HG03095 (cell line): ENCODE data around the gene ZNF136.

Source experiments
- ATAC-seq: cut with Tn5 transposase; IDR thresholded peaks from one replicate; pipeline ENCODE4 v1.9.1; 2021; ENCODE audit warnings: moderate library complexity; ENCODE audit not compliant: unreplicated experiment

The ZNF136 gene

GRCh38 chr19:12162882-12163806 lies at the start of gene ZNF136:
Gene ZNF136, plus strand, starts transcription at chr19:12163096. Its CDS starts 108 bp downstream, at chr19:12163204.
- peak; percentile 89 for ATAC-seq

- no peak for ATAC-seq
Measured at GRCh38 chr19:12113121-12113520, 49.8 kb upstream of the ZNF136 start.

- ATAC-seq, result no peak
Measured at GRCh38 chr19:12117201-12117970, 45.5 kb upstream of the ZNF136 start.

DNA sequence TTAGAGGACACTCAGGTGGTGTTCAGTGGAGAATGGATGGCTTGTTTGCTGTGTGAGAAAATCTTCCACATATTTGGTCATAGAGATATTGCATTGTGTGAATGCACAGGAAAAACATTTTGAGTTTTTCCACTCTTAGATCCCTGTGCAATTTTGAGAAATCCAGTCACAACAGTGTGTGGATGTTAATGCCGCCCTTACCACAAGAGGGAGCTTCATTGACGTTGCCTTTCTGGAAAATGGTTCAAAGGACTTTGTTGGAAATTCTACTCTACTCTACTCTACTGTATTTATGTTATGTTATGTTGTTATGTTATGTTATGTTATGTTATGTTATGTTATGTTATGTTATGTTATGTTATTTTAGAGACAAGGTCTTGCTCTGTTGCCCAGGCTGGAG lies 36.2 kb upstream of the ZNF136 start:
- ATAC-seq, result no peak

DNA sequence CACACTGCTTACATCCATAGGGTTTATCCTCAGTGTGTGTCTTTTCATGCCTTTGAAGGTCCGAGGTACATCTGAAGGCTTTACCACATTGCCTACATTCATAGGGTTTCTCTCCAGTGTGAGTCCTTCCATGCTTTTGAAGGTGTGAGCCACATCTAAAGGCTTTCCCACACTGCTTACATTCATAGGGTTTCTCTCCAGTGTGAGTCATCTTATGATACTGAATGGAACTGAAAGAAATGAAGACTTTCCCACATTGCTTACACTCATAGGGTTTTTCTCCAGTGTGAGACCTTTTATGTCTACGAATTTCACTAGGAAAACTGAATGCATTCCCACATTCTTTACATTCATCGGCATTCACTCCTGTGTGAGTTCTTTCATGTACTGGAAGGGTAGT lies 29.8 kb upstream of the ZNF136 start:
- no peak for ATAC-seq

- no peak for ATAC-seq
Measured at GRCh38 chr19:12137221-12137940, 25.5 kb upstream of the ZNF136 start.

GRCh38 chr19:12139269-12139668 lies 23.6 kb upstream of the ZNF136 start:
- ATAC-seq, result no peak

DNA sequence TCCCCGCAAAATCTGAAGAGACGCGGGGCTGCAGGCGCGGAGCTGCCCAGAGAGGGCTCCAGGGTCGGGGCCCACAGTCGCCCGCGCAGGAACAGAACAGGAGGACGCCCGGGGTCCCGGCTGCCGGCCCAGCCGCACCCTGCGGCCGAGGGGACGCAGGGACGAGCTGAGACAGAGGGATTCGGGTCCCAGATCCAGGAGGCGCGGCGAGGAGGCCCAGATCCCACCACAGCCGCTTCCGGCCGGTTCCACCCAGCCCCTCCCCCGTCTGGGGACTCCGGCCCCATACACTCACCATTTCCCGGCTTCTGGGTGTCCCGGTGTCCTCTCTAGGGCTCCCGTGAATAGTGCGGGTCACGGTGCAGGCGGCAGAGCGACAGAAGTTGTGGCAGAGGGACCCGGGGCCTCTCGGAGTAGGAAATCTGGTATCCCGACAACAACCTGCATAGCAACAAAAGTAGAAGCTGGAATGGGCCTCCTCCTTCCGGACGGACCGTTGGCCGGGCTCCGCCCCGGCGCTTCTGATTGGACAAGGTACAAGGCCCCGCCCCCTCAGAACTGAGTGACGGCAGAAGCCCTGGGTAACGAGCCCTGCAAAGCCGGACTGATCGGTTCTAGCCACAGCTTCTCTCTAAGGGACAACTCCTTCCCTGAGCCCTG lies 22.9 kb upstream of the ZNF136 start, which contains the start of gene ZNF20:
TSS of gene ZNF20 (minus strand) at position 466 of the 660 bp plus-strand sequence. CDS start at position 298, 168 bp downstream.
- ATAC-seq, result peak; percentile 83

DNA sequence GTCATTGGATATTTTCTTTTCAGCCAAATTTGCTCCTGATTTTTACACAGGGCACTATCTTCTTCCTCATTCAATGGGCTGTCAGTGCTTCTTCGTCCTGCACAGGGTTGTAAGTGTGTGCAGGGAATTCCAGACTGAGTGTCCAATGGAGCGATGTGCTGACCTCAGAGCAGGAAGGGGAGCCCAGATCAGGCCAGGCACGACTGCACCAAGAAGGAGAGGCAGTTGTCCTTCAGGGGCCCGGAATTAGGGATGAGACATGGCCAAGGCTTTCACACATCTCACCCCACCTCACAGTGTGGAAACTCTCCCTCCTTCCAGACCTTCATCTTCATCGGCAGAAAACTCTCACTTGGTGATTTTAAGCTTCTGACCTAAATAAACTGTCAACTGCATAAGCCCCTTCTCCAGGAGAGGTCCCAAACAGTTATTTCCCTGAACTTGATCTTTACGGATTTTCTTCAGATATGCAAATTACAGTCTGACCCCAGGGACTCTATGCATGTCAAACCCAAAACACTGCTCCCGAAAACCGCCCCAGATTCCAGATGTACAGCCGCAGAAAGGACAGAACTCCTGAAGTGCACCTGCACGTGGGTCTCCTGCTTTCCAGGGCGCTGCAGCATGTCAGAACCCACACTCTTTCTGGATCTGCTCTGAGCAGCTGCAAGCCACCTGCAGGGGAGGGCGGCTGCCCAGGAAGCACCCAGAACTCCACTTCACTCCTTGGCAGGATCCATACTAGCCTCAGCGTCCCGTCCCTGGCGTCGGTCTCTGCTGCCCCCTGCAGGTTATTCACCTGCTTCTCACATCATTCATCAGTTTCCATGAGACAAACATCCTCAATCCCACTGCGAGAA lies 22.1 kb upstream of the ZNF136 start:
- ATAC-seq, result peak; percentile 43

DNA sequence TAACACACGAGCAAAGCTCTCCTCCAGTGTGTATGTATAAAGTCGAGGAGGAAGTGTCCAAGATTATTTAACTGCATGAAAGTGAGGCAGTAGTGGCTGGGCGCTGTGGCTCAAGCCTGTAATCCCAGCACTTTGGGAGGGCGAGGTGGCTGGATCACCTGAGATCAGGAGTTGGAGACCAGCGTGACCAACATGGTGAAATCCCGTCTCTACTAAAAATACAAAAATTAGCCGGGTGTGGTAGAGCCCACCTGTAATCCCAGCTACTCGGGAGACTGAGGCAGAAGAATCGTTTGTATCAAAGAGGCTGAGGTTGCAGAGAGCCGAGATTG lies 21.5 kb upstream of the ZNF136 start:
- ATAC-seq, result no peak

DNA sequence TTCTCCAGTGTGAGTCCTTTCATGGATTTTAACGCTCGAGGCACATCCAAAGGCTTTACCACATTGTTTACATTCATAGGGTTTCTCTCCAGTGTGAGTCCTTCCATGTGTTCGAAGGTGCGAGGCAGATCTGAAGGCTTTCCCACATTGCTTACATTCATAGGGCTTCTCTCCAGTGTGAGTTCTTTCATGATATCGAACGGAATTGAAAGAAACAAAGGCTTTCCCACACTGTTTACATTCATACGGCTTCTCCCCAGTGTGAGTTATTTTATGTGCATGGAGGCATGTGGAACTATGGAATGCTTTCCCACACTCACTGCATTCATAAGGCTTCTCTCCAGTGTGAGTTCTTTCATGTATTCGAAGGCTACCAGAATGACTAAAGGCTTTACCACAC lies 17.5 kb upstream of the ZNF136 start:
- ATAC-seq, result no peak

DNA sequence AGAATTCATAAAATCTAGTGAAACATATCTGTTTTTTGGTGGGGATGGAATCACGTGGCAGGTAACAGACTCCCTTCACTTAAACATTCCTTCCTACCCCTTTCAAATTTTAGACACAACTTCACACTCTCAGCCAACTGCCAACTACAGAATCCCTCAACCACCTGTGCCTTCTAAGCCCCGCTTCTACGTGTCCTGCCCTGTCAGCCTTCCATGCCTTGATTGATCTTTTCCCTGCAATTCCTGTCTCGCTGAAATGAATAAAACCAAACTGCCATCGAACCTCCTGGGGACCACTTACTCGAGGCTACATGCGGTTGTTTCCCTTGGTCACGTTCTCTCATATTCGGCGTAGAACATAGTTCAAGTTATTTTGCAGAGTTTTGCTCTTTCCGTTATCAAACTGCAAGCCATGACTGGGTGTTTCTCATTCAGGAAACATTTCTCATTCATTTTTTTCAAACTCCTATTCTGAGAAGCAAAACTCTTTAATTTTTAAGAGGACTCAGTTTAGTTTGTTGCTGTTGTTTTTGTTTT lies 7.5 kb upstream of the ZNF136 start:
- ATAC-seq, result no peak

DNA sequence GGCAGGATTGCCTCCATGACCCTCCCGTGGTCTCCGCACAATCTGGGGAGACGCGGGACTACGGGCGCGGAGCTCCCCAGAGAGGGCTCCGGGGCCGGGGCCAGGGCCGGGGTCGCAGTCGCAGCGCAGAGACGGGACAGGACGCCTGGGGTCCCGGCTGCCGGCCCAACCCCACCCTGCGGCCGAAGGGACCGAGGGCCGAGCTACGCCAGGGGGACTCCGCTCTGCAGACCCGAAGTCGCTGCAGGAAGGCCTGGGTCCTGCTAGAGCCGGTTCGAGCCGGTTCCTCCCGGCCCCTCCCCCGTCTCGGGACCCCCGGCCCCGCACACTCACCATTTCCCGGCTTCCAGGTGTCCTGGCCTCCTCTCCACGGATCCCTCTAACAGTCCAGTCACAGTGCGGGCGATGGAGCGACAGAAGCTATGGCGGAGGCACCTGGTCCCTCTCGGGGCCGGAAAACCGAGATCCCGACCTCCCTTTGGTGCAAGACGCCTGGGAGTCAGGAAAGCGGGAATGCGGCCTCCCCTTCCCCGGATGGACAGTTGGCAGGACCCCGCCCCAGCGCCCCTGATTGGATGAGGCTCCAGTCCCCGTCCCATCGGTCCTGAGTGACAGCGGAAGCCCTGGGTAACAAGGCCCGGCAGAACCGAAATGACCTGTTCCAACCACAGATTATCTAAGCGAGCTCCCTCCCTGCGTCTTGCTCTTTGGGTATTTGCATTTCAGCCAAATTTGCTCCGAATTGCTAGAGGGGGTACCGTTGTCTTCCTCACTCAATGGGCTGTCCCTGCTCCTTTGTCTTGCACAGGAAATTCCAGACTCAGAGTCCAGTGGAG lies 6.5 kb upstream of the ZNF136 start, which contains the start of gene ZNF625:
TSS of gene ZNF625 (minus strand) at position 512 of the 836 bp plus-strand sequence. CDS start at position 336, 176 bp downstream.
- ATAC-seq, result no peak

GRCh38 chr19:12159773-12160414 lies 3.0 kb upstream of the ZNF136 start:
- ATAC-seq, result no peak

DNA sequence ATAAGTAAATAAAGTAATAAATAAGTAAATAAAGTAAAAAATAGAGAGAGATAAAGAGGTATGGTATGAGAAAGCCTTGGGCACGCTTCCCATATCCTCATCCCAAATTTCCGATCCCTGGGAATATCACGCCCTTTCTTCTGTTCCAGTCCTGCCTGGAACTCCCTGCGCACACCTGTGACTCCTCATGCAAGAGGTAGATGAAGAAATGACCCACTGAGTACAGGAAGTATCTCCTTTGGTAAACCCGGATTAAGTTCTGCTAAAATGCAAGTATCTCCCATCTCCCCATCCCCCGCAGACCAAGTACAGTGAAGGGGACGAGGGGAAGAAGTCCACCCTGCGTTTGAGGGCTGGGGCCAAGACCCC lies 399 bp upstream of the ZNF136 start:
- ATAC-seq, result no peak

GRCh38 chr19:12163826-12164225 lies 930 bp downstream of the ZNF136 start:
- no peak for ATAC-seq

DNA sequence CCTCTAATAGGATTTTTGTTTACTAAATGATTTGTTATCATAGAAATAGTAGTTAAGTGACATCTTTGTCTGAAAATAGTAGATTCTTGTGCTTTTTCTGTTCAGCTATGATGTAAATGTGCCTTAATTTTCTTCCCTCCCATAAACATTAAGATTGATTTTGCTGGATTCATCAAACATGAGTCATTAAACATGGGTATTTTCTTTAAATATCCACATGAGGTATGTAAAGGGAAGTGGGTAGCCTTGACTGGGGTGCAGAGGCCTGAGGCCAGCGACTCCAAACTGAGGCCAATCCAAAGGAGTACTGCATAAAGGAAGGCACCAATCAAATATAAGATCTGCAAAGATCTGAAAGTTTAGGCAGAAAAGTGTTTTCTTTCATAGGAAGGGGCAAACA lies 3.7 kb downstream of the ZNF136 start:
- ATAC-seq, result no peak

DNA sequence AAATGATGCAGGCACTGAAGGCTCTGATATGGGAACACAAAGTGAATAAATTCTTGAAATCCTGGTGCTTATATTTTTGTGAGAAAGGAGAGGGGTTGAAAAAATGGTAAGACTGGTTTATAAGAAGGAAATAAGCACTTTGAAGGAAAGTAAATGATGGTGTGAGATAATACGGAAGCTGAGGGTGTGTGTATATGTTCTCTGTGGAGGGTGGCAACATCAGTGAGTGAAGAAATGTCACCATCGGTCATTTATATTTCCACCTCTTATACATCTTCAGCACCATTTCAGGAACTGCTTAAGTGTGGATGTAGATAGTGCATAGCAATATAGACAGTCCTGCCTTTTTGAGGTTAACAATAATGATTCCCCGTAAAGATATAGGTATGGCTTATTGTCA lies 17.5 kb downstream of the ZNF136 start:
- ATAC-seq, result no peak
